ENCODE data around the gene CDH2.

CDH2 gene

GRCh38 chr18:28114472-28114871 is 62.5 kb downstream of the CDH2 start:
- no peak for DNase-seq
- peaks cover 16% of the 10 kb centered on the region; the same call in 1 of the 2 replicates for H3K4me1 ChIP-seq

GRCh38 chr18:28113271-28114029 is 63.5 kb downstream of the CDH2 start:
- H3K9me3 ChIP-seq = no peaks in the 10 kb centered on the region
- peaks cover 20% of the 10 kb centered on the region; the same call in 1 of the 2 replicates for H3K4me1 ChIP-seq
- no peaks in the 10 kb centered on the region for H3K27me3 ChIP-seq
- no peak for DNase-seq
- no peaks in the 10 kb centered on the region for H3K36me3 ChIP-seq
- no peak overlapping the region for H3K4me3 ChIP-seq (ENCODE audit: low read depth, low read length)
- no peak for TF ChIP-seq CTCF (IDR thresholded peaks at IDR 0.05; ENCODE audit: low read depth, low read length)

More at GRCh38 chr18:28114472-28114871, 62.5 kb downstream of the CDH2 start:
- H3K9me3 ChIP-seq = no peaks in the 10 kb centered on the region
- no peak for TF ChIP-seq CTCF (IDR thresholded peaks at IDR 0.05; ENCODE audit: low read depth, low read length)
- H3K4me3 ChIP-seq (ENCODE audit: low read depth, low read length) = no peak overlapping the region
- no peaks in the 10 kb centered on the region for H3K27me3 ChIP-seq
- no peaks in the 10 kb centered on the region for H3K36me3 ChIP-seq

GRCh38 chr18:28112056-28112470 is 64.9 kb downstream of the CDH2 start:
- no peaks in the 10 kb centered on the region for H3K36me3 ChIP-seq
- no peak overlapping the region for H3K4me3 ChIP-seq (ENCODE audit: low read depth, low read length)
- H3K4me1 ChIP-seq = peaks cover 20% of the 10 kb centered on the region; the same call in 1 of the 2 replicates
- TF ChIP-seq CTCF (IDR thresholded peaks at IDR 0.05; ENCODE audit: low read depth, low read length) = no peak
- H3K27me3 ChIP-seq = no peaks in the 10 kb centered on the region
- no peaks in the 10 kb centered on the region for H3K9me3 ChIP-seq
- DNase-seq = no peak

GRCh38 chr18:28110924-28111323 is 66.0 kb downstream of the CDH2 start:
- Histone ChIP-seq H3K4me3 (ENCODE audit: low read depth, low read length) (no peak overlapping the region), H3K4me1 (peaks cover 20% of the 10 kb centered on the region; the same call in 1 of the 2 replicates), H3K36me3 (no peaks in the 10 kb centered on the region), H3K9me3 (no peaks in the 10 kb centered on the region), H3K27me3 (no peaks in the 10 kb centered on the region)
- no peak for TF ChIP-seq CTCF (IDR thresholded peaks at IDR 0.05; ENCODE audit: low read depth, low read length)
- no peak for DNase-seq

GRCh38 chr18:28109781-28110560 is 67.0 kb downstream of the CDH2 start:
- no peaks in the 10 kb centered on the region for H3K27me3 ChIP-seq
- no peaks in the 10 kb centered on the region for H3K9me3 ChIP-seq
- no peaks in the 10 kb centered on the region for H3K36me3 ChIP-seq
- H3K4me3 ChIP-seq (ENCODE audit: low read depth, low read length) = no peak overlapping the region
- no peak for TF ChIP-seq CTCF (IDR thresholded peaks at IDR 0.05; ENCODE audit: low read depth, low read length)
- H3K4me1 ChIP-seq = peaks cover 17% of the 10 kb centered on the region; the same call in 1 of the 2 replicates
- no peak for DNase-seq
